ENCODE measurements around the gene CTXN3. TPM values are rescaled to one million over a fixed set of nuclear protein-coding genes. Genes with fewer than 3 reads are reported as not detected.

Gene CTXN3
- total RNA-seq, 2 donors from 2014 or later = not detected

DNA sequence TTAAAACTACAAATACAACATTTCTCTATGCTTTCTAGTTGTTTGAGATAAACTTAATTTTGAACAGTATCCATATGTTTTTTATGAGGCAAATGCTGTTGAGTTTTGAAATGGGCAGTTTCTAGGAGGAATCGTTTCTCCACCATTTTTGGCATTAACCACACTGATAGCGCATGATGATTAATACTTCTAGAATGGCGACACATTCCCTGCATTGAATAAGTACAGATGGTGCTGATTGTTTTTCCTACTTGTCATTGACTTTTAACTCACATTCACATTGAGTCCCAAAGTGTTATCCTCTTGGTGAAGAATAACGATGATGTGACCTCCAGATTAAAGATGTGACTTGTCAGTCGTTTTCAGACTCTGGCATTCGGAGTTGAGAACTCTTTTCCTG is 47.8 kb downstream of the CTXN3 start:
- Histone ChIP-seq H3K4me1 (replicated peaks) (no peaks in the 10 kb centered on the region), H3K27me3 (replicated peaks; ENCODE audit: insufficient read depth) (no peaks in the 10 kb centered on the region), H3K9me3 (no peaks in the 10 kb centered on the region), H3K36me3 (no peaks in the 10 kb centered on the region), H3K27ac (no peak overlapping the region), H3K4me3 (no peak overlapping the region)
- intact Hi-C loops (cut with DNase I) = no loop called here
- 65% methylated on average over 6 of the region's 6 CpGs for WGBS
- DNase-seq (ENCODE audit: low spot score) = no peak
- TF ChIP-seq POLR2A (IDR thresholded peaks at IDR 0.05) = no peak

DNA sequence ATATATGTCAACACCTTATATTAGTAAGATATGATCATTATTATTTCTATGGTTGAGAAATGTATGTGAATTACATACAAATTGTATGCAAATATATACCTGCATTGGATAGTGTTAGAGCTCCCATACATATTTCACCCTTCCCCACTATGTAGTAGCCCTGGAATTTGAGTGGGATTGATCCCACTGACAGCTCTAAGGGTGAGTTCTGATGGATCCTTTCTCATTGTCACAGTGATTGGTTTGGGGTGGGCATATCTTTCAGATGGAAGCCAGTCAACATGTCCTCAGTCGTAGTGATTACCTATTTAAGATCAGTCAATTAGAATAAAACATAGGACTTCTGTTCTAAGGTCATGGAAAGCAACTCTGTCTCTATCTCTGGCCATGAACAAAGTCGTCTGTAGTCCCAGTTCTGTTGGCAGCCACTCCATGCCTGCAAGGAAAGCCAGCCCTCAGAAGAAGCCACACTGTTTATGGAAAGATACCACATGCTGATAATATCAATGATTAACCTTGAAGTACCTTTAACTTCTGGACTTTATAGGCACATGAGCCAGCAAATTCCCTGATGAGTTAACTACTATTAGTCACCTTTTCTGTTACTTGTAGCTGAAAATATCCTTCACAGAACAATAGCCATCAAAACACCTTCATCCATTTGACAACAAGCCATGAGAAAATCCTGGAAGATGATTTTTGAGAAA is 49.2 kb downstream of the CTXN3 start:
- 30% methylated on average over 2 of the region's 2 CpGs for WGBS
- H3K9me3 ChIP-seq = no peaks in the 10 kb centered on the region
- H3K27me3 ChIP-seq (replicated peaks; ENCODE audit: insufficient read depth) = no peaks in the 10 kb centered on the region
- H3K4me1 ChIP-seq (replicated peaks) = no peaks in the 10 kb centered on the region
- DNase-seq (ENCODE audit: low spot score) = peak; percentile 39
- H3K36me3 ChIP-seq = no peaks in the 10 kb centered on the region
- TF ChIP-seq, protein P1, sequence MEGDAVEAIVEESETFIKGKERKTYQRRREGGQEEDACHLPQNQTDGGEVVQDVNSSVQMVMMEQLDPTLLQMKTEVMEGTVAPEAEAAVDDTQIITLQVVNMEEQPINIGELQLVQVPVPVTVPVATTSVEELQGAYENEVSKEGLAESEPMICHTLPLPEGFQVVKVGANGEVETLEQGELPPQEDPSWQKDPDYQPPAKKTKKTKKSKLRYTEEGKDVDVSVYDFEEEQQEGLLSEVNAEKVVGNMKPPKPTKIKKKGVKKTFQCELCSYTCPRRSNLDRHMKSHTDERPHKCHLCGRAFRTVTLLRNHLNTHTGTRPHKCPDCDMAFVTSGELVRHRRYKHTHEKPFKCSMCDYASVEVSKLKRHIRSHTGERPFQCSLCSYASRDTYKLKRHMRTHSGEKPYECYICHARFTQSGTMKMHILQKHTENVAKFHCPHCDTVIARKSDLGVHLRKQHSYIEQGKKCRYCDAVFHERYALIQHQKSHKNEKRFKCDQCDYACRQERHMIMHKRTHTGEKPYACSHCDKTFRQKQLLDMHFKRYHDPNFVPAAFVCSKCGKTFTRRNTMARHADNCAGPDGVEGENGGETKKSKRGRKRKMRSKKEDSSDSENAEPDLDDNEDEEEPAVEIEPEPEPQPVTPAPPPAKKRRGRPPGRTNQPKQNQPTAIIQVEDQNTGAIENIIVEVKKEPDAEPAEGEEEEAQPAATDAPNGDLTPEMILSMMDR (IDR thresholded peaks at IDR 0.05) = no peak
- TF ChIP-seq POLR2AphosphoS5 (IDR thresholded peaks at IDR 0.05) (no peak), POLR2A (IDR thresholded peaks at IDR 0.05) (no peak)
- no peak overlapping the region for H3K27ac ChIP-seq
- no peak overlapping the region for H3K4me3 ChIP-seq
- intact Hi-C loops (cut with DNase I) = no loop called here

DNA sequence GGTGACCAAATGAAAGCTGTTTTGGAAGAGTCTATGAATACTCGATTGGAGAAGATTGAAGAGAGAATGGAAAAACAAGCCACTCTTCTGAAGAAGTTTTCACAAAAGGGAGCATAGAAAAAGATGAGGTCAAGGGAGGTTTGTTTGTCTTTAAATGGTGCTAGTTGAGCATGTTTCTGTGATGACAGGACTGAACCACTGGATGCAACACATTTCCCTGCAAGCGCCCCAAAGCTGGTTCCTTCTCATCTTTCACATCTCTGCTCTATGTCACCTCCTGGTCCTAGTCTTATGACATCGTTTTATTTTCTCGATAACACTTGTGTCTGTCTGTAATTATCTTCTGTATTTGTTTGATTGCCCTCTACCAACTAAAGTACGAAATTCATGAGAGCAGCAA is 50.5 kb downstream of the CTXN3 start:
- H3K9me3 ChIP-seq = no peaks in the 10 kb centered on the region
- H3K4me3 ChIP-seq = no peak overlapping the region
- TF ChIP-seq, protein P1 (IDR thresholded peaks at IDR 0.05) = no peak
- no peak for TF ChIP-seq POLR2A (IDR thresholded peaks at IDR 0.05)
- no peak for TF ChIP-seq POLR2AphosphoS5 (IDR thresholded peaks at IDR 0.05)
- WGBS = 94% methylated on average over 5 of the region's 5 CpGs
- no peak for DNase-seq (ENCODE audit: low spot score)
- no peaks in the 10 kb centered on the region for H3K4me1 ChIP-seq (replicated peaks)
- intact Hi-C loops (cut with DNase I) = no loop called here
- H3K27me3 ChIP-seq (replicated peaks; ENCODE audit: insufficient read depth) = no peaks in the 10 kb centered on the region
- H3K27ac ChIP-seq = no peak overlapping the region
- no peaks in the 10 kb centered on the region for H3K36me3 ChIP-seq

DNA sequence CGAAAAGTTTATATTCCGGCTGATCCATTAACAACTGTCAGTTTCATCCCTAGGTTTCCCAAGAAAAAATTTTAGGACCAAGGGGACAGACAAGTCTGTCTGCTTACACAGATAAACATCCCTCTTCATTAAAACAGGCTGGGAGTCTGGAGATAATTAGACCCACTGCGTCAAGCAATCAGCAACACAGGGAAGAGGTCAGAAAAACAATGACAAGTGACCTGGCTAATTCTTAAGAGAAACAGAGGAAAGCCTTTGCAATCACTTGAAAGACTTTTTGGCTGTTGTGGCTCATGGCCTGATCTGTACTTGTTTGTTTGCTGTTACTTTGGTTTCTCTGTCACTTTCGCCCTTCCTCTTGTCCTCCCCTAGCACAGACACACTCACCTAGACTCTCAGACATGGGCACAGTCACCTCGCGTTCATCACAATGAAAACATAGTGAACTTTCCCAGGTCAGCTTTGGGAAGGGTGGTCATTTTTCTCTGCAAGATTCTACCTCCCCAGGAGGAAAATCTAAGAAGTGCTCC is 51.4 kb downstream of the CTXN3 start:
- Histone ChIP-seq H3K36me3 (no peaks in the 10 kb centered on the region), H3K27me3 (replicated peaks; ENCODE audit: insufficient read depth) (no peaks in the 10 kb centered on the region), H3K4me3 (no peak overlapping the region), H3K9me3 (no peaks in the 10 kb centered on the region), H3K27ac (no peak overlapping the region), H3K4me1 (replicated peaks) (no peaks in the 10 kb centered on the region)
- no peak for DNase-seq (ENCODE audit: low spot score)
- no peak for TF ChIP-seq POLR2A (IDR thresholded peaks at IDR 0.05)
- TF ChIP-seq, protein P1 (IDR thresholded peaks at IDR 0.05) = no peak
- TF ChIP-seq POLR2AphosphoS5 (IDR thresholded peaks at IDR 0.05) = no peak
- intact Hi-C loops (cut with DNase I) = no loop called here
- 80% methylated on average over 6 of the region's 6 CpGs for WGBS

DNA sequence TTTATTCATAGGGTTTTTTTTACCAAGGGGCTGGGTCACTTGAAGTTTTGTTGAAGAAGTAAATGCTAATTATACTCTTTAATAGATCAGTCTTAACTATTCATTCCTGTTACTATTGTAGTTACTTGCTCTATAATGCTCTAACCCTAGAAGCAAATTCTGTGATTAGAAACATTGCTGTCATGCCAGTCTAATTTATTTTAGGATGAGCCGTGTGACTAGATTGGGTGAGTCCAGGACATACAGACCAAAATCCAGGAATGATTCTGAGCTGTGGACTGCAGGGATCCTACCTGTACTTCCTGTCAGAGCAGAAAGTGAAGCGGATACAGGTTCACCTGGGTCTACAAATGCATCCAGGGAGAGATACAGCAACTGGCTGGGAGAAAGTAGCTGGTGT is 53.6 kb downstream of the CTXN3 start:
- H3K27me3 ChIP-seq (replicated peaks; ENCODE audit: insufficient read depth) = no peaks in the 10 kb centered on the region
- WGBS = 98% methylated on average over 2 of the region's 2 CpGs
- intact Hi-C loops (cut with DNase I) = no loop called here
- no peak for DNase-seq (ENCODE audit: low spot score)
- no peaks in the 10 kb centered on the region for H3K36me3 ChIP-seq
- TF ChIP-seq, protein P1 (IDR thresholded peaks at IDR 0.05) = no peak
- TF ChIP-seq POLR2AphosphoS5 (IDR thresholded peaks at IDR 0.05) = no peak
- no peak for TF ChIP-seq POLR2A (IDR thresholded peaks at IDR 0.05)
- H3K4me1 ChIP-seq (replicated peaks) = no peaks in the 10 kb centered on the region
- H3K27ac ChIP-seq = no peak overlapping the region
- no peak overlapping the region for H3K4me3 ChIP-seq
- H3K9me3 ChIP-seq = no peaks in the 10 kb centered on the region

All from prostate gland (tissue), 2 donors.